ENCODE results near the gene TOM1L1. TPM values are rescaled to one million over a fixed set of nuclear protein-coding genes. Genes with fewer than 3 reads are reported as not detected.

TOM1L1 gene
- total RNA-seq, 1 donor from 2014 or later: 16.7 TPM

- Mint-ChIP-seq H3K27me3 (ENCODE audit: unreplicated experiment) (no peaks in the 10 kb centered on the region), H3K36me3 (ENCODE audit: low read depth, unreplicated experiment) (no peaks in the 10 kb centered on the region), H3K4me3 (ENCODE audit: unreplicated experiment) (no peak overlapping the region), H3K27ac (ENCODE audit: unreplicated experiment) (no peak overlapping the region), H3K4me1 (ENCODE audit: unreplicated experiment) (no peaks in the 10 kb centered on the region), H3K9me3 (ENCODE audit: unreplicated experiment) (no peaks in the 10 kb centered on the region)
- DNase-seq (ENCODE audit: low spot score): no peak
- TF ChIP-seq CTCF (IDR thresholded peaks at IDR 0.05; ENCODE audit: unreplicated experiment): no peak
Observed at GRCh38 chr17:54932711-54933110, 32.1 kb downstream of the TOM1L1 start.

DNA sequence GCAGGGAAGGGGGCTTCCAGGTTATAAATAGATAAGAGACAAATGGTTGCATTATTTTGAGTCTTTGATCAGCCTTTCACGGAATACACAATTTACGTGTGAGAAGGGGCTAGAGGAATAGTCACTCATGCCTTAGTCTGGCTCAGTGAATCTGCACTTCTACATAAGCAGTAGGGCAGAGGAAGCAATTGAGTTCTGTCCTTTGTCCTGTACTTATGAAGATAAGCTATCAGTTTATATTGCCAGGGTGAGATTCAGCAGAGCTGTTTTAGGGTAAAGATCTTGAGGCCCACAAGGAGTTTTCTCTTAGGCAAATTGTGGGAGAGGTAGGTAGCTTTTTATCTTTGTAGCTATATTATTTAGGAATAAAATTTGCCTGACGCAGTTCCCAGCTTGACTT lies 33.3 kb downstream of the TOM1L1 start:
- Mint-ChIP-seq H3K36me3 (ENCODE audit: low read depth, unreplicated experiment) (no peaks in the 10 kb centered on the region), H3K9me3 (ENCODE audit: unreplicated experiment) (no peaks in the 10 kb centered on the region), H3K27ac (ENCODE audit: unreplicated experiment) (no peak overlapping the region), H3K27me3 (ENCODE audit: unreplicated experiment) (no peaks in the 10 kb centered on the region), H3K4me3 (ENCODE audit: unreplicated experiment) (no peak overlapping the region), H3K4me1 (ENCODE audit: unreplicated experiment) (no peaks in the 10 kb centered on the region)
- no peak for TF ChIP-seq CTCF (IDR thresholded peaks at IDR 0.05; ENCODE audit: unreplicated experiment)
- no peak for DNase-seq (ENCODE audit: low spot score)

DNA sequence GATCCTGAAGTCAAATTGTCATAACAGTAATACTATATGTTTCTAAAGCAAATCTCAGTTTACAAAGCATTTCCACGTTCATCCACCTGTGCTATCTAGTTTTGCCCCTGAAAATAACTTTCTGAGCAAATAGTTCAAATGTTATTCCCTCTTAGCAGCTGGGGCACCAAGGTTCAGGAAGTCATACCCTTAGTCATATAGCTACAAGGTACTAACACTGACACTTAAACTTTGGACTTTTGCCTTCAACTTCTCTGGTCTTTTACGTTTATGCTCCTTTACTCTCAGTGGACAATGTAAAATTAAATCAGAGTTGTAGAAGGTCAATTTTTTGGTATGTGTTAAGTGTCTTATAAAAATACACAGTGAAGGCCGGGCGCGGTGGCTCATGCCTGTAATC lies 34.8 kb downstream of the TOM1L1 start:
- no peak overlapping the region for H3K4me3 Mint-ChIP-seq (ENCODE audit: unreplicated experiment)
- no peaks in the 10 kb centered on the region for H3K9me3 Mint-ChIP-seq (ENCODE audit: unreplicated experiment)
- no peaks in the 10 kb centered on the region for H3K36me3 Mint-ChIP-seq (ENCODE audit: low read depth, unreplicated experiment)
- no peak overlapping the region for H3K27ac Mint-ChIP-seq (ENCODE audit: unreplicated experiment)
- no peak for TF ChIP-seq CTCF (IDR thresholded peaks at IDR 0.05; ENCODE audit: unreplicated experiment)
- no peaks in the 10 kb centered on the region for H3K4me1 Mint-ChIP-seq (ENCODE audit: unreplicated experiment)
- H3K27me3 Mint-ChIP-seq (ENCODE audit: unreplicated experiment): no peaks in the 10 kb centered on the region
- DNase-seq (ENCODE audit: low spot score): no peak

DNA sequence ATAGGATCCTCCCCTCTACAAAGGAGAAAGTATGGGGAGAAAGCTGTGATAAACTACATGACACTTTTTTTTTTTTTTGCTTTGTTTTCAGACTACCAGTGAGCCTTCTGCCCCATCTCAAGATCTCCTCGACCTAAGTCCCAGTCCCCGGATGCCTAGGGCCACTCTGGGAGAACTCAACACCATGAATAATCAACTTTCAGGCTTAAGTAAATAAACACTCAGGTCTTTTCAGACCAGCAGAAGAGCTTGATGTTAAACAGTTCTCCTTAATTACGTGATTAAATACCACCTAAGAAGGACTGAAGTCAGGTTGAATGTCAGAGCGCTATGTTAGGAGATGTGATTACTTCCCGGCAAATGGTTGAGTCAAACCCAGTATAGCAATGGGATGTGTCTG lies 36.4 kb downstream of the TOM1L1 start:
- no peak overlapping the region for H3K27ac Mint-ChIP-seq (ENCODE audit: unreplicated experiment)
- no peaks in the 10 kb centered on the region for H3K9me3 Mint-ChIP-seq (ENCODE audit: unreplicated experiment)
- no peaks in the 10 kb centered on the region for H3K27me3 Mint-ChIP-seq (ENCODE audit: unreplicated experiment)
- no peak overlapping the region for H3K4me3 Mint-ChIP-seq (ENCODE audit: unreplicated experiment)
- TF ChIP-seq CTCF (IDR thresholded peaks at IDR 0.05; ENCODE audit: unreplicated experiment): no peak
- no peaks in the 10 kb centered on the region for H3K36me3 Mint-ChIP-seq (ENCODE audit: low read depth, unreplicated experiment)
- DNase-seq (ENCODE audit: low spot score): no peak
- H3K4me1 Mint-ChIP-seq (ENCODE audit: unreplicated experiment): no peaks in the 10 kb centered on the region

DNA sequence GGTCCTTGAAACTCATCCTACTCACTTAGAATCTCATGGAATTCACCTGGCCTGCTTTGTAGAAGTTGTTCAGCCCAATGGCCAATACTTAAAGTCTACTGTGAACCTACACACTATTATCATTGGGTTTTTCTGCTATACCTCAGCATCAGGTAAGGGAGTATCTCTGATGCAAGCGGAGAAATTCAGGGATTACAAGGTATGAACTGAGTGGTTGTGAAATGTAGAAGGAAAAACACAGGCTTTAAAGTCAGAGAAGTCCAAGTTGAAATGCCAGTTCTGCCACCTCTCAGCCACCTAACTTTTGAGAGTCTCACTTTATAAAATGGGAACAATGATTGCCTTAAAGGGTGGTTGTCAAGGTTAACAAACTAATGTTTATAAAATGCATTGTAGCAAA lies 36.8 kb downstream of the TOM1L1 start:
- H3K27me3 Mint-ChIP-seq (ENCODE audit: unreplicated experiment): no peaks in the 10 kb centered on the region
- H3K9me3 Mint-ChIP-seq (ENCODE audit: unreplicated experiment): no peaks in the 10 kb centered on the region
- no peaks in the 10 kb centered on the region for H3K4me1 Mint-ChIP-seq (ENCODE audit: unreplicated experiment)
- DNase-seq (ENCODE audit: low spot score): no peak
- H3K36me3 Mint-ChIP-seq (ENCODE audit: low read depth, unreplicated experiment): no peaks in the 10 kb centered on the region
- no peak overlapping the region for H3K27ac Mint-ChIP-seq (ENCODE audit: unreplicated experiment)
- no peak for TF ChIP-seq CTCF (IDR thresholded peaks at IDR 0.05; ENCODE audit: unreplicated experiment)
- H3K4me3 Mint-ChIP-seq (ENCODE audit: unreplicated experiment): no peak overlapping the region

All from endothelial cell (in vitro differentiated cells).